ENCODE measurements around the gene IL17C. TPM values are rescaled to one million over a fixed set of nuclear protein-coding genes. Genes with fewer than 3 reads are reported as not detected.

Gene IL17C
- polyA plus RNA-seq, 1 donor from 2014 or later, result not detected

- H3F3A ChIP-seq (ENCODE audit: insufficient read depth, low read length, poor library complexity, severe bottlenecking), result no peaks in the 10 kb centered on the region
- H3K36me3 ChIP-seq (ENCODE audit: insufficient read depth, low read length), result no peaks in the 10 kb centered on the region
Measured at GRCh38 chr16:88593061-88593460, 45.3 kb upstream of the IL17C start.

GRCh38 chr16:88593489-88593888, 44.9 kb upstream of the IL17C start:
- H3K36me3 ChIP-seq (ENCODE audit: insufficient read depth, low read length), result no peaks in the 10 kb centered on the region
- H2AFZ ChIP-seq (ENCODE audit: low read depth, low read length), result no peak overlapping the region
- H3F3A ChIP-seq (ENCODE audit: insufficient read depth, low read length, poor library complexity, severe bottlenecking), result no peaks in the 10 kb centered on the region
- no peaks in the 10 kb centered on the region for H3K27me3 ChIP-seq (ENCODE audit: insufficient read depth, low read depth, low read length)
- peaks cover 4% of the 10 kb centered on the region for H3K79me2 ChIP-seq (replicated peaks; ENCODE audit: insufficient read depth, low read length)
- H3K9me3 ChIP-seq (ENCODE audit: low read length), result no peaks in the 10 kb centered on the region
- H3K27ac ChIP-seq (ENCODE audit: low read length), result no peak overlapping the region
- H4K20me1 ChIP-seq (ENCODE audit: insufficient read depth), result no peaks in the 10 kb centered on the region
- no peaks in the 10 kb centered on the region for H3K9me2 ChIP-seq (ENCODE audit: insufficient read depth, low read length)
- H3K9ac ChIP-seq (ENCODE audit: low read length), result no peak overlapping the region
- H3K4me2 ChIP-seq (ENCODE audit: low read length), result no peak overlapping the region
- no peak overlapping the region for H3K4me3 ChIP-seq (ENCODE audit: low read length)
- no peak for TF ChIP-seq RAD21 (conservative IDR thresholded peaks at IDR 0.05)
- TF ChIP-seq REST (IDR thresholded peaks at IDR 0.05; ENCODE audit: borderline replicate concordance), result no peak
- TF ChIP-seq EP300 (conservative IDR thresholded peaks at IDR 0.05; ENCODE audit: poor library complexity, severe bottlenecking), result no peak
- TF ChIP-seq SMC3 (conservative IDR thresholded peaks at IDR 0.05; ENCODE audit: poor library complexity), result no peak
- TF ChIP-seq EZH2 (IDR thresholded peaks at IDR 0.05; ENCODE audit: borderline replicate concordance, insufficient read depth, low read length, poor library complexity, severe bottlenecking), result no peak
- TF ChIP-seq MXI1 (conservative IDR thresholded peaks at IDR 0.05; ENCODE audit: poor library complexity, severe bottlenecking), result no peak
- TF ChIP-seq POLR2AphosphoS5 (IDR thresholded peaks at IDR 0.05), result no peak
- no peak for TF ChIP-seq CTCF (IDR thresholded peaks at IDR 0.05; ENCODE audit: poor library complexity, severe bottlenecking)

More at GRCh38 chr16:88593061-88593460, 45.3 kb upstream of the IL17C start:
- Histone ChIP-seq H3K9ac (ENCODE audit: low read length) (no peak overlapping the region), H4K20me1 (ENCODE audit: insufficient read depth) (no peaks in the 10 kb centered on the region), H3K9me3 (ENCODE audit: low read length) (no peaks in the 10 kb centered on the region), H3K27me3 (ENCODE audit: insufficient read depth, low read depth, low read length) (no peaks in the 10 kb centered on the region), H3K4me3 (ENCODE audit: low read length) (no peak overlapping the region), H3K9me2 (ENCODE audit: insufficient read depth, low read length) (no peaks in the 10 kb centered on the region), H2AFZ (ENCODE audit: low read depth, low read length) (no peak overlapping the region), H3K4me2 (ENCODE audit: low read length) (no peak overlapping the region), H3K79me2 (replicated peaks; ENCODE audit: insufficient read depth, low read length) (peaks cover 4% of the 10 kb centered on the region), H3K27ac (ENCODE audit: low read length) (no peak overlapping the region)
- TF ChIP-seq REST (IDR thresholded peaks at IDR 0.05; ENCODE audit: borderline replicate concordance) (no peak), CTCF (IDR thresholded peaks at IDR 0.05; ENCODE audit: poor library complexity, severe bottlenecking) (no peak), EP300 (conservative IDR thresholded peaks at IDR 0.05; ENCODE audit: poor library complexity, severe bottlenecking) (no peak), EZH2 (IDR thresholded peaks at IDR 0.05; ENCODE audit: borderline replicate concordance, insufficient read depth, low read length, poor library complexity, severe bottlenecking) (no peak)

Data from neural cell (in vitro differentiated cells).